ENCODE measurements around the gene P3H1. TPM values are rescaled to one million over a fixed set of nuclear protein-coding genes. Genes with fewer than 3 reads are reported as not detected.
"Not testable (repeated sequence)": the region's sequence is repeated elsewhere in the genome, so short reads cannot be mapped to it uniquely, and the experiment has no call there.

The P3H1 gene
- total and polyA plus RNA-seq, 2 experiments from 2014 or later: 51.1 to 75.1 TPM

GRCh38 chr1:42815941-42816584 is 49.2 kb upstream of the P3H1 start (continued):
- TF ChIP-seq NANOG (IDR thresholded peaks at IDR 0.05; ENCODE audit: borderline replicate concordance): no peak

- ATAC-seq; H3K27ac ChIP-seq (ENCODE audit: low read depth); H3K79me2 ChIP-seq (replicated peaks; ENCODE audit: insufficient read depth); H2AFZ ChIP-seq; H3K36me3 Mint-ChIP-seq (ENCODE audit: low read depth); H3K27ac Mint-ChIP-seq; H3K4me3 Mint-ChIP-seq; DNase-seq (ENCODE audit: low spot score); H3K36me3 ChIP-seq (ENCODE audit: insufficient read depth); H3K9me2 ChIP-seq (ENCODE audit: insufficient read depth); H3K9me3 Mint-ChIP-seq; H4K20me1 ChIP-seq (replicated peaks; ENCODE audit: insufficient read depth); H3K27me3 Mint-ChIP-seq (ENCODE audit: insufficient read depth, low read depth, poor library complexity); H3K4me2 ChIP-seq; H3K27me3 ChIP-seq (ENCODE audit: insufficient read depth); H3F3A ChIP-seq (replicated peaks; ENCODE audit: low read depth); H3K4me3 ChIP-seq: not testable (repeated sequence)
- H3K4me1 ChIP-seq (ENCODE audit: insufficient read depth): peaks cover 10% of the 10 kb centered on the region; the same call in 1 of the 2 replicates
- peaks cover 11% of the 10 kb centered on the region for H3K4me1 Mint-ChIP-seq
Observed at GRCh38 chr1:42814815-42815214, 48.0 kb upstream of the P3H1 start.

GRCh38 chr1:42807056-42807668 is 40.3 kb upstream of the P3H1 start:
- H3K4me3 Mint-ChIP-seq: no peak overlapping the region
- Histone ChIP-seq H3K27me3 (ENCODE audit: insufficient read depth) (no peaks in the 10 kb centered on the region), H3K4me2 (no peak overlapping the region), H3K4me3 (no peak overlapping the region), H3K36me3 (ENCODE audit: insufficient read depth) (0 out of 2 replicates have a peak, but pooled peaks cover 11% of the 10 kb centered on the region), H3K9me2 (ENCODE audit: insufficient read depth) (no peaks in the 10 kb centered on the region), H4K20me1 (replicated peaks; ENCODE audit: insufficient read depth) (no peaks in the 10 kb centered on the region), H3F3A (replicated peaks; ENCODE audit: low read depth) (no peaks in the 10 kb centered on the region), H2AFZ (no peak overlapping the region), H3K79me2 (replicated peaks; ENCODE audit: insufficient read depth) (no peaks in the 10 kb centered on the region), H3K4me1 (ENCODE audit: insufficient read depth) (no peaks in the 10 kb centered on the region), H3K27ac (ENCODE audit: low read depth) (no peak overlapping the region)
- ATAC-seq (no peak), DNase-seq (ENCODE audit: low spot score) (no peak)
- H3K4me1 Mint-ChIP-seq: no peaks in the 10 kb centered on the region
- peaks cover 2% of the 10 kb centered on the region for H3K27me3 Mint-ChIP-seq (ENCODE audit: insufficient read depth, low read depth, poor library complexity)
- no peak for TF ChIP-seq CREB1 (CRISPR knock-in tag; IDR thresholded peaks at IDR 0.05; ENCODE audit: low read depth)
- no peak for TF ChIP-seq REST (IDR thresholded peaks at IDR 0.05; ENCODE audit: unreplicated experiment)
- no peak for TF ChIP-seq ZNF462 (CRISPR knock-in tag; IDR thresholded peaks at IDR 0.05)
- no peak for TF ChIP-seq EZH2 (IDR thresholded peaks at IDR 0.05; ENCODE audit: low read depth, unreplicated experiment)
- TF ChIP-seq CTCF (conservative IDR thresholded peaks at IDR 0.05; ENCODE audit: low read depth in 2 of 2): no peak
- H3K9me3 Mint-ChIP-seq: peaks cover 21% of the 10 kb centered on the region; the same call in 2 of the 3 replicates
- peaks cover 27% of the 10 kb centered on the region for H3K36me3 Mint-ChIP-seq (ENCODE audit: low read depth)
- no peak overlapping the region for H3K27ac Mint-ChIP-seq
